Neural progenitor cell (in vitro differentiated cells): ENCODE data around the gene DENND2A. TPM values are rescaled to one million over a fixed set of nuclear protein-coding genes. Genes with fewer than 3 reads are reported as not detected.

Source experiments
- DNase-seq: peaks from one replicate; pipeline ENCODE4 v3.0.0-alpha.2; 2016; ENCODE audit warnings: low spot score
- H2AFZ ChIP-seq: fragments of 200-600 bp; sonication (generic); replicated peaks from 2 replicates; pipeline ENCODE4 v1.6.1; 2016; ENCODE audit warnings: antibody characterized with exemption
- H3F3A ChIP-seq: fragments of 200-600 bp; sonication (generic); 2 replicates; pipeline ENCODE4 v1.6.1; 2016; ENCODE audit warnings: antibody characterized with exemption, low read depth
- H3K27ac ChIP-seq: fragments of 200-600 bp; sonication (generic); 2 replicates; pipeline ENCODE4 v1.5.1; 2016; ENCODE audit warnings: mild to moderate bottlenecking
- H3K27me3 ChIP-seq: fragments of 200-600 bp; sonication (generic); 2 replicates; pipeline ENCODE4 v1.6.1; 2016; ENCODE audit warnings: mild to moderate bottlenecking, moderate library complexity
- H3K36me3 ChIP-seq: fragments of 200-600 bp; sonication (generic); 2 replicates; pipeline ENCODE4 v1.5.1; 2016
- H3K4me1 ChIP-seq: fragments of 200-600 bp; sonication (generic); 2 replicates; pipeline ENCODE4 v1.6.1; 2016; ENCODE audit warnings: mixed run types
- H3K4me2 ChIP-seq: fragments of 200-600 bp; sonication (generic); 2 replicates; pipeline ENCODE4 v1.6.1; 2016
- H3K4me3 ChIP-seq: fragments of 200-600 bp; sonication (generic); 2 replicates; pipeline ENCODE4 v1.5.1; 2016
- H3K79me2 ChIP-seq: fragments of 200-600 bp; sonication (generic); 2 replicates; pipeline ENCODE4 v1.6.1; 2016; ENCODE audit warnings: low read depth
- H3K9ac ChIP-seq: fragments of 200-600 bp; sonication (generic); 2 replicates; pipeline ENCODE4 v1.6.1; 2016
- H3K9me3 ChIP-seq: fragments of 200-600 bp; sonication (generic); 2 replicates; pipeline ENCODE4 v1.5.1; 2016; ENCODE audit warnings: low read depth
- H4K20me1 ChIP-seq: fragments of 200-600 bp; sonication (generic); 2 replicates; pipeline ENCODE4 v1.6.1; 2016; ENCODE audit warnings: low read depth
- H3K27ac Mint-ChIP-seq: 3 replicates; pipeline ENCODE4 v1.8.0; 2021; ENCODE audit warnings: mixed read lengths
- H3K27me3 Mint-ChIP-seq: 2 replicates; pipeline ENCODE4 v1.8.0; 2022; ENCODE audit warnings: low read depth, mild to moderate bottlenecking, inconsistent platforms, moderate library complexity, mixed read lengths; ENCODE audit not compliant: insufficient read depth
- H3K36me3 Mint-ChIP-seq: 3 replicates; pipeline ENCODE4 v1.8.0; 2021; ENCODE audit warnings: mixed read lengths
- H3K4me1 Mint-ChIP-seq: 3 replicates; pipeline ENCODE4 v1.8.0; 2021; ENCODE audit warnings: mixed read lengths
- H3K4me3 Mint-ChIP-seq: 3 replicates; pipeline ENCODE4 v1.8.0; 2021; ENCODE audit warnings: mild to moderate bottlenecking, moderate library complexity, mixed read lengths
- H3K9me3 Mint-ChIP-seq: 3 replicates; pipeline ENCODE4 v1.8.0; 2020; ENCODE audit warnings: mixed read lengths
- EZH2 ChIP-seq: fragments of 200-600 bp; sonication (generic); IDR thresholded peaks from 2 replicates; pipeline ENCODE4 v1.6.1; 2017; ENCODE audit warnings: antibody characterized with exemption, mild to moderate bottlenecking, moderate library complexity
- EZH2phosphoT487 ChIP-seq: fragments of 200-600 bp; sonication (generic); IDR thresholded peaks from 2 replicates; pipeline ENCODE4 v1.6.1; 2017; ENCODE audit warnings: antibody characterized with exemption
- total RNA-seq: library from RNA; depleted of rRNA; stranded (reverse); fragments of >200 nt; gene quantifications from 2 replicates; pipeline ENCODE4 v1.2.3, GENCODE V29; 2015; ENCODE audit warnings: low replicate concordance
- TF ChIP-seq, protein P1 (sequence below): fragments of 200-600 bp; sonication (generic); IDR thresholded peaks from 2 replicates; pipeline ENCODE4 v1.5.1; 2017; ENCODE audit warnings: antibody characterized with exemption, mild to moderate bottlenecking

The DENND2A gene
- total RNA-seq, 1 donor from 2014 or later: 27.0 TPM

DNA sequence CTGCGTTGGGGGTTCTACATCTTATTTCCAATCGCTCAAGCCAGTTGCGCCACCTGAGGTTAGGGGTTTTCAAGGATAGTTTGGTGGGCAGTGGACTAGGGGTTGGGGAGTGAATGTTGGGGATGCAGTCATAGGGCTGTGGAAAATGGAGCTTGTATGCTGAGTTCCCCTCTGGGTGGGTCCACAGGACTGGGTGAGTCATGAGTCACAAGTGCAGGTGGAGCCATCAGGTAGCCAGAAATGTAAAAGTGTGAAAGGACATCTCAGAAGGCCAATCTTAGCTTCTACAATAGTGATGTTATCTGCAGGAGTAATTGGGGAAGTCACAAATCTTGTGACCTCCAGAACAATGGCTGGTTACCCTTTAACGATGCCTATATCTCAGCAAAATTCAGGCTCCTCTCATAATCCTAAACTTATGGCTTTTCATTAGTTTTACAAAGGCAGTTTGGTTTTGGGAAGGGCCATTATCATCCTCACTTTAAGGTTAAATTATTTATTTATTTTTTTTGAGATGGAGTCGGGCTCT is 143.3 kb downstream of the DENND2A start:
- H4K20me1 ChIP-seq: no peaks in the 10 kb centered on the region
- no peaks in the 10 kb centered on the region for H3K36me3 ChIP-seq
- Mint-ChIP-seq H3K27ac (no peak overlapping the region), H3K27me3 (peaks cover 5% of the 10 kb centered on the region), H3K4me1 (no peaks in the 10 kb centered on the region), H3K4me3 (no peak overlapping the region), H3K36me3 (no peaks in the 10 kb centered on the region), H3K9me3 (peaks cover 2% of the 10 kb centered on the region)
- no peak overlapping the region for H3K4me3 ChIP-seq
- H3K27ac ChIP-seq: no peak overlapping the region
- H3K27me3 ChIP-seq: no peaks in the 10 kb centered on the region
- no peak overlapping the region for H2AFZ ChIP-seq
- DNase-seq: no peak
- no peak overlapping the region for H3K4me2 ChIP-seq
- H3F3A ChIP-seq: peaks cover 6% of the 10 kb centered on the region
- no peaks in the 10 kb centered on the region for H3K79me2 ChIP-seq
- no peaks in the 10 kb centered on the region for H3K9me3 ChIP-seq
- no peak overlapping the region for H3K9ac ChIP-seq
- TF ChIP-seq EZH2 (no peak), EZH2phosphoT487 (no peak)
- H3K4me1 ChIP-seq: no peaks in the 10 kb centered on the region

DNA sequence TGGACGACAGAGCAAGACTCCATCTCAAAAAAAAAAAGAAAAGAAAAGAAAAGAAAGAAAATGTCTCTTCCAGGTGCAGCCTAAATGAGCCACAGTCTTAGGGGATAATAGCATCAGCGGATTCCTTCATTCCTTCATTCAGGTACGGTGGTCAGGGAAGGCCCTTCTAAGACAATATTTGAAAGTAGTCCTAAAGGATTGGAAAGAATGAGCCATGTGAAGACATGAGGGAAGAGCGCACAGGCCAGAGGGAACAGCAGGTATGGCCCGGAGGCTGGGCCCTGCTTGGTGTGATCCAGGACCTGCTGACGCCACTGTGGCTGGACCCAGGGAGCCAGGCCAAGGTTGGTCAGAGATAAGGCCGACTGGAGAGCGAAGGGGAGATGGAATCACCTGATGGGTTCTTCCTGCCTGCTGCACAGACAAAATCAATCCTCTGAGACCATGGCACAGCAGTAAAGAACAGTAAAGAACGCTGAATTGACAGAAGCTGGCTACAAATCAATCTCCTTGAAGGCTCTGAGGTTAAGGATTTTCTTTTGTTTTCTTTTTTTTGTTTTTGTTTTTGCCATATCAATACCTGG is 145.0 kb downstream of the DENND2A start:
- Histone ChIP-seq H2AFZ (no peak overlapping the region), H3K9me3 (no peaks in the 10 kb centered on the region), H3K4me1 (no peaks in the 10 kb centered on the region), H3F3A (peaks cover 6% of the 10 kb centered on the region), H3K79me2 (no peaks in the 10 kb centered on the region), H3K4me2 (no peak overlapping the region), H3K36me3 (no peaks in the 10 kb centered on the region), H3K9ac (no peak overlapping the region), H4K20me1 (no peaks in the 10 kb centered on the region), H3K27me3 (no peaks in the 10 kb centered on the region), H3K27ac (no peak overlapping the region), H3K4me3 (no peak overlapping the region)
- Mint-ChIP-seq H3K36me3 (no peaks in the 10 kb centered on the region), H3K4me1 (no peaks in the 10 kb centered on the region), H3K27ac (peak overlapping the region; percentile 65), H3K27me3 (peaks cover 5% of the 10 kb centered on the region), H3K4me3 (no peak overlapping the region), H3K9me3 (peaks cover 2% of the 10 kb centered on the region)
- TF ChIP-seq EZH2: no peak
- no peak for TF ChIP-seq EZH2phosphoT487
- TF ChIP-seq, protein P1, sequence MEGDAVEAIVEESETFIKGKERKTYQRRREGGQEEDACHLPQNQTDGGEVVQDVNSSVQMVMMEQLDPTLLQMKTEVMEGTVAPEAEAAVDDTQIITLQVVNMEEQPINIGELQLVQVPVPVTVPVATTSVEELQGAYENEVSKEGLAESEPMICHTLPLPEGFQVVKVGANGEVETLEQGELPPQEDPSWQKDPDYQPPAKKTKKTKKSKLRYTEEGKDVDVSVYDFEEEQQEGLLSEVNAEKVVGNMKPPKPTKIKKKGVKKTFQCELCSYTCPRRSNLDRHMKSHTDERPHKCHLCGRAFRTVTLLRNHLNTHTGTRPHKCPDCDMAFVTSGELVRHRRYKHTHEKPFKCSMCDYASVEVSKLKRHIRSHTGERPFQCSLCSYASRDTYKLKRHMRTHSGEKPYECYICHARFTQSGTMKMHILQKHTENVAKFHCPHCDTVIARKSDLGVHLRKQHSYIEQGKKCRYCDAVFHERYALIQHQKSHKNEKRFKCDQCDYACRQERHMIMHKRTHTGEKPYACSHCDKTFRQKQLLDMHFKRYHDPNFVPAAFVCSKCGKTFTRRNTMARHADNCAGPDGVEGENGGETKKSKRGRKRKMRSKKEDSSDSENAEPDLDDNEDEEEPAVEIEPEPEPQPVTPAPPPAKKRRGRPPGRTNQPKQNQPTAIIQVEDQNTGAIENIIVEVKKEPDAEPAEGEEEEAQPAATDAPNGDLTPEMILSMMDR: no peak
- DNase-seq: no peak

DNA sequence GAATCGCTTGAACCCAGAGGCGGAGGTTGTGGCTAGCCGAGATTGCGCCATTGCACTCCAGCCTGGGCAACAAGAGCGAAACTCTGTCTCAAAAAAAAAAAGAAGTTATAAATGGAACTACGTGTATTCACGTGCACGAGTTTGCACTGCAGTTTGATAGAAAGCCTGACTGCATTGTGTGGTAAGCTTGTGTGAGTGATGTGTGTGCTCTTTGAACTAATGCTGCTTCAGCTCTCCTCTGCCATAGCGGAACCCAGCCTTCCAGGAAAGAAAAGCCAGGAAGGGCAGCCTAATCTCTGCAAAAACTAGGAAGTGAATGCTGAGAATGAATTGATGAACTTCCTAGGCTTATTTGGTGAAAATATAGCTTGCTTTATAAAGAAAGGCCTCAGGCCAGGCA is 145.7 kb downstream of the DENND2A start:
- Mint-ChIP-seq H3K36me3 (no peaks in the 10 kb centered on the region), H3K27me3 (peaks cover 5% of the 10 kb centered on the region), H3K4me1 (no peaks in the 10 kb centered on the region), H3K27ac (no peak overlapping the region), H3K9me3 (peaks cover 2% of the 10 kb centered on the region), H3K4me3 (no peak overlapping the region)
- TF ChIP-seq EZH2 (no peak), EZH2phosphoT487 (no peak)
- TF ChIP-seq, protein P1: no peak
- no peaks in the 10 kb centered on the region for H3K9me3 ChIP-seq
- no peaks in the 10 kb centered on the region for H3K4me1 ChIP-seq
- H3K4me3 ChIP-seq: no peak overlapping the region
- H3K36me3 ChIP-seq: no peaks in the 10 kb centered on the region
- no peak overlapping the region for H3K27ac ChIP-seq
- no peaks in the 10 kb centered on the region for H3K79me2 ChIP-seq
- H3K9ac ChIP-seq: no peak overlapping the region
- peaks cover 6% of the 10 kb centered on the region for H3F3A ChIP-seq
- no peaks in the 10 kb centered on the region for H3K27me3 ChIP-seq
- H2AFZ ChIP-seq: no peak overlapping the region
- no peak for DNase-seq
- H3K4me2 ChIP-seq: no peak overlapping the region
- H4K20me1 ChIP-seq: no peaks in the 10 kb centered on the region

DNA sequence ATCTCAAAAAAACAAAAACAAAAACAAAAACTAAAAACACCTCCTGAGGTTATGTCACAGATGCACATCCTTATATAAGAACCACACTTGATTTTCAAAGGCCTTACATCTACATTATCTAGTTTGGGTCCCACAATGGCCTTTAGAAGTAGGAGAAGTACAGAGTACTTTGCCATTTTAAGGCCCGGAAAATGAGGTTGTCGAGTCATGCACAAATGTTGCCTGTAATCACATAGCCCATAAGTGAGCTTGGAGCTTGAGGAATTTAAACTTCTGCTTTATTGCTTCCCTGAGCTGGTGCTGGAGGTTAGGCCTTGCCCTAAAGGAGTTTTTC is 151.6 kb downstream of the DENND2A start:
- H3K27me3 ChIP-seq: no peaks in the 10 kb centered on the region
- no peak overlapping the region for H3K4me3 Mint-ChIP-seq
- no peaks in the 10 kb centered on the region for H4K20me1 ChIP-seq
- TF ChIP-seq EZH2phosphoT487 (no peak), EZH2 (no peak)
- TF ChIP-seq, protein P1: no peak
- DNase-seq: no peak
- H3K9ac ChIP-seq: no peak overlapping the region
- no peak overlapping the region for H3K27ac ChIP-seq
- peaks cover 9% of the 10 kb centered on the region for H3K4me1 ChIP-seq
- H2AFZ ChIP-seq: no peak overlapping the region
- H3K27me3 Mint-ChIP-seq: no peaks in the 10 kb centered on the region
- no peaks in the 10 kb centered on the region for H3K79me2 ChIP-seq
- H3K9me3 ChIP-seq: no peaks in the 10 kb centered on the region
- H3K9me3 Mint-ChIP-seq: no peaks in the 10 kb centered on the region
- H3K4me3 ChIP-seq: no peak overlapping the region
- H3K36me3 Mint-ChIP-seq: no peaks in the 10 kb centered on the region
- H3K36me3 ChIP-seq: no peaks in the 10 kb centered on the region
- no peak overlapping the region for H3K4me2 ChIP-seq
- no peak overlapping the region for H3K27ac Mint-ChIP-seq
- H3F3A ChIP-seq: peaks cover 6% of the 10 kb centered on the region
- peaks cover 5% of the 10 kb centered on the region for H3K4me1 Mint-ChIP-seq
